AG04450 (cell line): ENCODE results near the gene SYNE2. TPM values are rescaled to one million over a fixed set of nuclear protein-coding genes. Genes with fewer than 3 reads are reported as not detected.
A peak's percentile ranks its signal among the peaks of the same experiment; 100 is the strongest.

Experiments
- CTCF ChIA-PET: fragments of 300-600, 350-600 bp; formaldehyde crosslinking; extraction: SDS; loops from one replicate; lab custom pipeline; 2022; ENCODE audit warnings: antibody characterized with exemption, inconsistent platforms; lab: Charles Lee
- POLR2A ChIA-PET: fragments of 350-600 bp; formaldehyde crosslinking; extraction: SDS; loops from one replicate; lab custom pipeline; 2021; ENCODE audit warnings: antibody characterized with exemption, inconsistent platforms; lab: Yijun Ruan, JAX
- DNase-seq: peaks from one replicate; pipeline ENCODE4 v3.0.0-alpha.2; 2011; ENCODE audit warnings: low read depth, low spot score
- H3K27ac ChIP-seq: one replicate; pipeline ENCODE4 v1.5.1; 2012; ENCODE audit warnings: low read depth, low read length, control low read depth
- H3K27me3 ChIP-seq: one replicate; pipeline ENCODE4 v1.6.0; 2012; ENCODE audit warnings: low read length; ENCODE audit not compliant: control insufficient read depth, insufficient read depth
- H3K4me3 ChIP-seq: 2 replicates; pipeline ENCODE4 v1.5.1; 2011; ENCODE audit warnings: mild to moderate bottlenecking, low read depth, low read length, control low read depth
- H3K9me3 ChIP-seq: 2 replicates; pipeline ENCODE4 v1.5.1; 2012; ENCODE audit warnings: low read length; ENCODE audit not compliant: control insufficient read depth, insufficient read depth
- CTCF ChIP-seq: IDR thresholded peaks from 2 replicates; pipeline ENCODE4 v1.5.1; 2011; ENCODE audit warnings: low read depth, low read length, control low read depth, inconsistent platforms
- polyA plus RNA-seq: library from polyadenylated mRNA; depleted of rRNA; stranded (reverse); fragments of >200 nt; gene quantifications from 2 replicates; pipeline ENCODE4 v1.2.3, GENCODE V29; 2011

Gene SYNE2
- polyA plus RNA-seq, 1 experiment = 6.1 TPM

GRCh38 chr14:63904724-63905123 lies 51.9 kb downstream of the SYNE2 start:
- Histone ChIP-seq H3K27ac (no peak overlapping the region), H3K4me3 (no peak overlapping the region), H3K27me3 (no peaks in the 10 kb centered on the region), H3K9me3 (no peaks in the 10 kb centered on the region)
- ChIA-PET CTCF (no interaction called here), POLR2A (no interaction called here)
- no peak for DNase-seq
- no peak for TF ChIP-seq CTCF

GRCh38 chr14:63905370-63905769 lies 52.6 kb downstream of the SYNE2 start:
- CTCF ChIA-PET = no interaction called here
- POLR2A ChIA-PET = no interaction called here
- TF ChIP-seq CTCF = no peak
- Histone ChIP-seq H3K9me3 (no peaks in the 10 kb centered on the region), H3K27me3 (no peaks in the 10 kb centered on the region), H3K27ac (no peak overlapping the region), H3K4me3 (no peak overlapping the region)
- no peak for DNase-seq

- no peak for TF ChIP-seq CTCF
- no peaks in the 10 kb centered on the region for H3K27me3 ChIP-seq
- CTCF ChIA-PET = interaction anchor here (1.0 to 2.0 kb wide), 4 partner anchors 15 to 395 kb away, joined by 3 to 7 read pairs (median 4); partner anchors contain the start of gene SYNE2
- H3K9me3 ChIP-seq = no peaks in the 10 kb centered on the region
- no peak overlapping the region for H3K4me3 ChIP-seq
- no peak for DNase-seq
- no peak overlapping the region for H3K27ac ChIP-seq
- POLR2A ChIA-PET = no interaction called here
Observed at GRCh38 chr14:63908667-63909264, 56.0 kb downstream of the SYNE2 start.

- no peak overlapping the region for H3K27ac ChIP-seq
- H3K9me3 ChIP-seq = no peaks in the 10 kb centered on the region
- TF ChIP-seq CTCF = no peak
- ChIA-PET POLR2A (interaction anchor here (1.0 kb wide), 1 partner anchor 45 kb away, joined by 3 read pairs; no protein-coding TSS in a partner anchor), CTCF (interaction anchor here (1.1 to 2.0 kb wide), 2 partner anchors 101 to 394 kb away, joined by 3 to 7 read pairs; no protein-coding TSS in a partner anchor)
- H3K27me3 ChIP-seq = no peaks in the 10 kb centered on the region
- DNase-seq = no peak
- H3K4me3 ChIP-seq = no peak overlapping the region
Observed at GRCh38 chr14:63909984-63910383, 57.2 kb downstream of the SYNE2 start.

- ChIA-PET CTCF (interaction anchor here (1.1 kb wide), 1 partner anchor 100 kb away, joined by 3 read pairs; no protein-coding TSS in a partner anchor), POLR2A (interaction anchor here (1.0 kb wide), 1 partner anchor 44 kb away, joined by 3 read pairs; no protein-coding TSS in a partner anchor)
- no peak overlapping the region for H3K4me3 ChIP-seq
- no peak for TF ChIP-seq CTCF
- DNase-seq = no peak
- no peaks in the 10 kb centered on the region for H3K27me3 ChIP-seq
- H3K9me3 ChIP-seq = no peaks in the 10 kb centered on the region
- H3K27ac ChIP-seq = peak overlapping the region; percentile 23
Observed at GRCh38 chr14:63910583-63911363, 58.0 kb downstream of the SYNE2 start.
